ENCODE results near the gene ANO10. TPM values are rescaled to one million over a fixed set of nuclear protein-coding genes. Genes with fewer than 3 reads are reported as not detected.

The ANO10 gene
- total RNA-seq, 1 experiment from 2014 or later: 23.7 TPM

GRCh38 chr3:43435706-43436105 lies 186.1 kb downstream of the ANO10 start:
- H3K4me3 ChIP-seq (ENCODE audit: low read length): no peak overlapping the region
- ATAC-seq (no peak), DNase-seq (no peak)
- POLR2A ChIA-PET (ENCODE audit: unreplicated experiment): no interaction called here
- intact Hi-C loops (cut with micrococcal nuclease): no loop called here
- BruUV-seq (replicated peaks): no TSS peak
- TF ChIP-seq EZH2phosphoT487 (IDR thresholded peaks at IDR 0.05; ENCODE audit: borderline replicate concordance, low read length): no peak
- no peak for TF ChIP-seq CTCF (conservative IDR thresholded peaks at IDR 0.05; ENCODE audit: low read depth, low read length)
- no peak for TF ChIP-seq EZH2 (IDR thresholded peaks at IDR 0.05; ENCODE audit: low read length, unreplicated experiment)
- H2AFZ ChIP-seq (ENCODE audit: low read length): no peak overlapping the region
- no peak overlapping the region for H3K4me2 ChIP-seq (ENCODE audit: low read length)
- no peak overlapping the region for H3K27ac ChIP-seq (ENCODE audit: low read length)
- H3K9me2 ChIP-seq (replicated peaks; ENCODE audit: low read length): no peaks in the 10 kb centered on the region
- no peak overlapping the region for H3K9ac ChIP-seq (ENCODE audit: low read length)
- no peaks in the 10 kb centered on the region for H3K9me3 ChIP-seq (ENCODE audit: low read length)
- CTCF ChIA-PET: no interaction called here
- no peaks in the 10 kb centered on the region for H3K27me3 ChIP-seq (ENCODE audit: low read length)
- H4K20me1 ChIP-seq (ENCODE audit: low read length): no peaks in the 10 kb centered on the region
- no peaks in the 10 kb centered on the region for H3F3A ChIP-seq (ENCODE audit: low read length, unreplicated experiment)
- H3K36me3 ChIP-seq (ENCODE audit: low read depth, low read length): no peaks in the 10 kb centered on the region; the same call in 1 of the 2 replicates
- H3K4me1 ChIP-seq (ENCODE audit: insufficient read depth, low read length): no peaks in the 10 kb centered on the region
- H3K79me2 ChIP-seq (ENCODE audit: low read length): no peaks in the 10 kb centered on the region

- no peak overlapping the region for H3K4me3 ChIP-seq (ENCODE audit: low read length)
- ChIA-PET POLR2A (ENCODE audit: unreplicated experiment) (no interaction called here), CTCF (no interaction called here)
- no peaks in the 10 kb centered on the region for H3K27me3 ChIP-seq (ENCODE audit: low read length)
- no peak overlapping the region for H2AFZ ChIP-seq (ENCODE audit: low read length)
- no peaks in the 10 kb centered on the region for H3F3A ChIP-seq (ENCODE audit: low read length, unreplicated experiment)
- H3K79me2 ChIP-seq (ENCODE audit: low read length): no peaks in the 10 kb centered on the region
- no peaks in the 10 kb centered on the region for H3K9me2 ChIP-seq (replicated peaks; ENCODE audit: low read length)
- no peak overlapping the region for H3K27ac ChIP-seq (ENCODE audit: low read length)
- H3K4me1 ChIP-seq (ENCODE audit: insufficient read depth, low read length): no peaks in the 10 kb centered on the region
- H3K36me3 ChIP-seq (ENCODE audit: low read depth, low read length): no peaks in the 10 kb centered on the region; the same call in 1 of the 2 replicates
- no peak overlapping the region for H3K9ac ChIP-seq (ENCODE audit: low read length)
- no TSS peak for BruUV-seq (replicated peaks)
- ATAC-seq: no peak
- no peaks in the 10 kb centered on the region for H3K9me3 ChIP-seq (ENCODE audit: low read length)
- H3K4me2 ChIP-seq (ENCODE audit: low read length): no peak overlapping the region
- no peak for DNase-seq
- no peaks in the 10 kb centered on the region for H4K20me1 ChIP-seq (ENCODE audit: low read length)
- intact Hi-C loops (cut with micrococcal nuclease): no loop called here
- no peak for TF ChIP-seq CTCF (conservative IDR thresholded peaks at IDR 0.05; ENCODE audit: low read depth, low read length)
- TF ChIP-seq EZH2phosphoT487 (IDR thresholded peaks at IDR 0.05; ENCODE audit: borderline replicate concordance, low read length): no peak
- TF ChIP-seq EZH2 (IDR thresholded peaks at IDR 0.05; ENCODE audit: low read length, unreplicated experiment): no peak
Observed at GRCh38 chr3:43434431-43434830, 187.4 kb downstream of the ANO10 start.

GRCh38 chr3:43432462-43432861 lies 189.3 kb downstream of the ANO10 start:
- Histone ChIP-seq H3K4me3 (ENCODE audit: low read length) (no peak overlapping the region), H3F3A (ENCODE audit: low read length, unreplicated experiment) (no peaks in the 10 kb centered on the region), H3K27me3 (ENCODE audit: low read length) (no peaks in the 10 kb centered on the region), H3K9me2 (replicated peaks; ENCODE audit: low read length) (no peaks in the 10 kb centered on the region), H2AFZ (ENCODE audit: low read length) (no peak overlapping the region), H3K36me3 (ENCODE audit: low read depth, low read length) (no peaks in the 10 kb centered on the region; the same call in 1 of the 2 replicates), H3K79me2 (ENCODE audit: low read length) (no peaks in the 10 kb centered on the region), H3K27ac (ENCODE audit: low read length) (no peak overlapping the region), H3K4me1 (ENCODE audit: insufficient read depth, low read length) (no peaks in the 10 kb centered on the region), H4K20me1 (ENCODE audit: low read length) (no peaks in the 10 kb centered on the region), H3K9ac (ENCODE audit: low read length) (no peak overlapping the region), H3K4me2 (ENCODE audit: low read length) (no peak overlapping the region), H3K9me3 (ENCODE audit: low read length) (no peaks in the 10 kb centered on the region)
- intact Hi-C loops (cut with micrococcal nuclease): no loop called here
- ATAC-seq (no peak), DNase-seq (no peak)
- ChIA-PET CTCF (no interaction called here), POLR2A (ENCODE audit: unreplicated experiment) (no interaction called here)
- no TSS peak for BruUV-seq (replicated peaks)
- TF ChIP-seq EZH2 (IDR thresholded peaks at IDR 0.05; ENCODE audit: low read length, unreplicated experiment) (no peak), EZH2phosphoT487 (IDR thresholded peaks at IDR 0.05; ENCODE audit: borderline replicate concordance, low read length) (no peak), CTCF (conservative IDR thresholded peaks at IDR 0.05; ENCODE audit: low read depth, low read length) (no peak)
